ENCODE data around the gene IL12RB2.
A peak's percentile ranks its signal among the peaks of the same experiment; 100 is the strongest.

Gene IL12RB2

GRCh38 chr1:67313934-67314671 lies 6.4 kb downstream of the IL12RB2 start:
- no peaks in the 10 kb centered on the region for H3K9me3 ChIP-seq (ENCODE audit: insufficient read depth, low read depth, low read length)
- H3K36me3 ChIP-seq (ENCODE audit: insufficient read depth, low read length), result no peaks in the 10 kb centered on the region
- 0 out of 2 replicates have a peak, but pooled peaks cover 4% of the 10 kb centered on the region for H3K27me3 ChIP-seq (ENCODE audit: insufficient read depth, low read length)
- peaks cover 15% of the 10 kb centered on the region for H3K4me1 ChIP-seq (ENCODE audit: insufficient read depth, low read length)
- 91% methylated on average over 7 of the region's 8 CpGs for WGBS
- no peak overlapping the region for H3K9ac ChIP-seq (ENCODE audit: low read depth, low read length)
- no peak overlapping the region for H3K4me3 ChIP-seq (ENCODE audit: low read length)
- H3K27ac ChIP-seq (ENCODE audit: low read depth, low read length), result no peak overlapping the region

GRCh38 chr1:67314696-67315095 lies 7.0 kb downstream of the IL12RB2 start:
- 0% methylated on average over 2 of the region's 5 CpGs for WGBS
- no peaks in the 10 kb centered on the region for H3K36me3 ChIP-seq (ENCODE audit: insufficient read depth, low read length)
- H3K27ac ChIP-seq (ENCODE audit: low read depth, low read length), result no peak overlapping the region
- no peaks in the 10 kb centered on the region for H3K9me3 ChIP-seq (ENCODE audit: insufficient read depth, low read depth, low read length)
- no peak overlapping the region for H3K9ac ChIP-seq (ENCODE audit: low read depth, low read length)
- no peak overlapping the region for H3K4me3 ChIP-seq (ENCODE audit: low read length)
- no peaks in the 10 kb centered on the region for H3K27me3 ChIP-seq (ENCODE audit: insufficient read depth, low read length)
- H3K4me1 ChIP-seq (ENCODE audit: insufficient read depth, low read length), result peaks cover 15% of the 10 kb centered on the region

DNA sequence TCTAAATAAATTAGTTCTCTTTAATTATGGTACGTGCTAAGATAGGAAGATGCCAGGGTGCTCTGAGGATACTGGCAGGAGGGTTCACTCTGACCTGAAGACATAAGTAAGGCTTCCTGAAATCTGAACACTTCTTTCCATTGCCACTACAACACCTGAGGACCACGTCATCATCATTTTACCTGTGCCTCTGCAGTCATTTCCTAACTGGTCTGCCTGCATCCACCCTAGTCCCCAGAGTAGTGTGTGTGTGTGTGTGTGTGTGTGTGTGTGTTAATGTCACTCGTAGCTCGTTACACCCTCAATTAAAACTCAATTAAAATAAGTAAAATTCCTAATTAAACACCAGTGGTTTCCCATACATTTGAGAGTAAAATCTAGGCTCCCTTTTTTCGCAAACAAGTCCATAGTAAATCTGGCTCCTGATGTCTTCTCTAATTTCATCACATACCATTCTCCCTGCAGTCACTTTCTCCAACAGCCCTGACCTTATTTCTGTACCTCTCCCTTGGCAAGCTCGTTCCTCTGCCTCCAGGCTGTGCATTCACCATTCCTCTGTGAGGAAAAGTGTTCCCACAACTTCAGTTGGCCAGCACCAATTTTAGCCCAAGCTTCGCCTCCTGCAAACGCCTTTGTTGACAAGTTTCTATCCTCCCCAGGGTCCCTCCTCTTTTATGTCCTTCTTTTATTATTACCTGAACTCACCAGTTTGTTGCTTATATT lies 8.7 kb downstream of the IL12RB2 start:
- Histone ChIP-seq H3K27me3 (ENCODE audit: insufficient read depth, low read length) (no peaks in the 10 kb centered on the region), H3K4me3 (ENCODE audit: low read length) (no peak overlapping the region), H3K27ac (ENCODE audit: low read depth, low read length) (no peak overlapping the region), H3K9ac (ENCODE audit: low read depth, low read length) (no peak overlapping the region), H3K36me3 (ENCODE audit: insufficient read depth, low read length) (no peaks in the 10 kb centered on the region), H3K4me1 (ENCODE audit: insufficient read depth, low read length) (peaks cover 15% of the 10 kb centered on the region), H3K9me3 (ENCODE audit: insufficient read depth, low read depth, low read length) (no peaks in the 10 kb centered on the region)
- 86% methylated on average over 8 of the region's 8 CpGs for WGBS

GRCh38 chr1:67316918-67317317 lies 9.2 kb downstream of the IL12RB2 start:
- no peak overlapping the region for H3K4me3 ChIP-seq (ENCODE audit: low read length)
- H3K9ac ChIP-seq (ENCODE audit: low read depth, low read length), result no peak overlapping the region
- no peak overlapping the region for H3K27ac ChIP-seq (ENCODE audit: low read depth, low read length)
- H3K9me3 ChIP-seq (ENCODE audit: insufficient read depth, low read depth, low read length), result no peaks in the 10 kb centered on the region
- no peaks in the 10 kb centered on the region for H3K27me3 ChIP-seq (ENCODE audit: insufficient read depth, low read length)
- H3K4me1 ChIP-seq (ENCODE audit: insufficient read depth, low read length), result peaks cover 15% of the 10 kb centered on the region
- no peaks in the 10 kb centered on the region for H3K36me3 ChIP-seq (ENCODE audit: insufficient read depth, low read length)
- 89% methylated on average over 2 of the region's 2 CpGs for WGBS

DNA sequence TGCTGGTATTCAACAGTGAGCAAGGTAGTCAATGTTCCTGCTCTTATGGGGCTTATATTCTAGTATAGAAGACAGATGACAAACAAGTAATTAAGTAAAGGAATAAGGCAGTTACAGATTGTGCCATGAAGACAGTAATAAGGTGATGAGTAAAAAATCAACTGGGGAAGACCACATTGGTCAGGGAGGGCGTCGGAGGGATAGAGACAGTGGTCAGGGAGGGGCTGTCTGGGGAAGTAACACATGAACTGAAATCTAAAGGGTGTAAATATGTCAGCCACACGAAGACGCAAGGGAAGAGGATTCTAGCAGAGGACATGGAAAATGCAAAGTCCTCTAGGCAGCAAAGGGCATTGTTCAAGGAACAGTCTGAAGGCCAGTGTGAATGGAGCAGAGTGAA lies 10.1 kb downstream of the IL12RB2 start:
- H3K4me3 ChIP-seq (ENCODE audit: low read length), result no peak overlapping the region
- H3K27me3 ChIP-seq (ENCODE audit: insufficient read depth, low read length), result no peaks in the 10 kb centered on the region
- H3K9me3 ChIP-seq (ENCODE audit: insufficient read depth, low read depth, low read length), result no peaks in the 10 kb centered on the region
- H3K4me1 ChIP-seq (ENCODE audit: insufficient read depth, low read length), result peaks cover 15% of the 10 kb centered on the region
- H3K9ac ChIP-seq (ENCODE audit: low read depth, low read length), result no peak overlapping the region
- no peaks in the 10 kb centered on the region for H3K36me3 ChIP-seq (ENCODE audit: insufficient read depth, low read length)
- no peak overlapping the region for H3K27ac ChIP-seq (ENCODE audit: low read depth, low read length)
- WGBS, result 93% methylated on average over 4 of the region's 4 CpGs

DNA sequence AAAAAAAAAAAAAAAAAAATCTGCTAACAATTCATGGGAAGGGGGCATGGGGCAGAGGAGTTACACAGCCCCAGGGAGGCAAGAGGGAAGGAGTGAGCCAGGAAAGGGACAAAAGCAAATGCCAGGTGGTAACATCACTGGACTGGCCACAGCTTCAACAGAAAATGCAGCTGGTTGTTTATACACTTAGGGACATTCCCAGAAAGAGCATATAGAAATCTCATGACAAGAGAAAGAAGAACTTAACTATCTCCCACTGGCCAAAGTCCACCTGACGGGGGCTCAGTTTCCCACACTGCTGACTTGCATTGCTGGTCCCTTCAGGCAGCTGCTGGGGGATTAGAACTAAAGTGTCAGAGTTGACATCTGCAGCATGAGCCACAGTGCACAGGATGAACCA lies 14.8 kb downstream of the IL12RB2 start:
- H3K27ac ChIP-seq (ENCODE audit: low read depth, low read length), result no peak overlapping the region
- no peak overlapping the region for H3K9ac ChIP-seq (ENCODE audit: low read depth, low read length)
- peaks cover 3% of the 10 kb centered on the region; the same call in 1 of the 2 replicates for H3K4me1 ChIP-seq (ENCODE audit: insufficient read depth, low read length)
- H3K36me3 ChIP-seq (ENCODE audit: insufficient read depth, low read length), result no peaks in the 10 kb centered on the region
- H3K27me3 ChIP-seq (ENCODE audit: insufficient read depth, low read length), result no peaks in the 10 kb centered on the region
- no peak overlapping the region for H3K4me3 ChIP-seq (ENCODE audit: low read length)
- no peaks in the 10 kb centered on the region for H3K9me3 ChIP-seq (ENCODE audit: insufficient read depth, low read depth, low read length)
- 95% methylated on average over 1 of the region's 1 CpG for WGBS

GRCh38 chr1:67323087-67323486 lies 15.4 kb downstream of the IL12RB2 start:
- H3K9ac ChIP-seq (ENCODE audit: low read depth, low read length), result no peak overlapping the region
- no peaks in the 10 kb centered on the region for H3K36me3 ChIP-seq (ENCODE audit: insufficient read depth, low read length)
- H3K27ac ChIP-seq (ENCODE audit: low read depth, low read length), result no peak overlapping the region
- H3K9me3 ChIP-seq (ENCODE audit: insufficient read depth, low read depth, low read length), result no peaks in the 10 kb centered on the region
- H3K4me3 ChIP-seq (ENCODE audit: low read length), result no peak overlapping the region
- no peaks in the 10 kb centered on the region for H3K27me3 ChIP-seq (ENCODE audit: insufficient read depth, low read length)
- WGBS, result 88% methylated on average over 3 of the region's 3 CpGs
- peaks cover 3% of the 10 kb centered on the region; the same call in 1 of the 2 replicates for H3K4me1 ChIP-seq (ENCODE audit: insufficient read depth, low read length)

GRCh38 chr1:67324068-67324467 lies 16.4 kb downstream of the IL12RB2 start:
- no peaks in the 10 kb centered on the region for H3K9me3 ChIP-seq (ENCODE audit: insufficient read depth, low read depth, low read length)
- H3K27me3 ChIP-seq (ENCODE audit: insufficient read depth, low read length), result no peaks in the 10 kb centered on the region
- H3K4me1 ChIP-seq (ENCODE audit: insufficient read depth, low read length), result peaks cover 3% of the 10 kb centered on the region; the same call in 1 of the 2 replicates
- no peak overlapping the region for H3K4me3 ChIP-seq (ENCODE audit: low read length)
- no peak overlapping the region for H3K9ac ChIP-seq (ENCODE audit: low read depth, low read length)
- WGBS, result 96% methylated on average over 7 of the region's 8 CpGs
- no peaks in the 10 kb centered on the region for H3K36me3 ChIP-seq (ENCODE audit: insufficient read depth, low read length)
- H3K27ac ChIP-seq (ENCODE audit: low read depth, low read length), result no peak overlapping the region

DNA sequence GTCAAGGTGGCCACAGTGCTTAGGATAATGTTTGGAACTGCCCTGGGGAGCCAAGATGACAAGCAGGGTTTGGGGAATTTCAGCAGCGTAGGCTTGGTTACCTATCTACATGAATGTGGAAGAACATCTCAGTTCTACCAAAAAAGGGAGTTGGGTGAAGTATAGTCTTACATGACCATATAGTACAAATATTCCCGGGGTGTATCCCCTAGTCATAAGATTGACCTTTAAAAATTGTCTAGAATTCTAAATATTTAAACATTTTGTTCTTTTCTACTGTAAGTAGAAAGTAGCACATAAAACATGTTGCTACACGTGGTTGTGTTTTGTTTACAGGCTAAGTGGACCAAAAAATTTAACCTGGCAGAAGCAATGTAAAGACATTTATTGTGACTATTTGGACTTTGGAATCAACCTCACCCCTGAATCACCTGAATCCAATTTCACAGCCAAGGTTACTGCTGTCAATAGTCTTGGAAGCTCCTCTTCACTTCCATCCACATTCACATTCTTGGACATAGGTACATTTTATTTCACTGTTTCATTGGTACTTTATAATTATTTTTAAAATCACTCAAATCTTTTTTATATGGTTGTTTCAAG lies 20.3 kb downstream of the IL12RB2 start:
- Histone ChIP-seq H3K27ac (ENCODE audit: low read depth, low read length) (no peak overlapping the region), H3K9ac (ENCODE audit: low read depth, low read length) (no peak overlapping the region), H3K27me3 (ENCODE audit: insufficient read depth, low read length) (no peaks in the 10 kb centered on the region), H3K4me3 (ENCODE audit: low read length) (no peak overlapping the region), H3K9me3 (ENCODE audit: insufficient read depth, low read depth, low read length) (no peaks in the 10 kb centered on the region), H3K36me3 (ENCODE audit: insufficient read depth, low read length) (no peaks in the 10 kb centered on the region), H3K4me1 (ENCODE audit: insufficient read depth, low read length) (peaks cover 9% of the 10 kb centered on the region)
- WGBS, result 92% methylated on average over 2 of the region's 3 CpGs

GRCh38 chr1:67332653-67333529 lies 25.2 kb downstream of the IL12RB2 start:
- Histone ChIP-seq H3K27ac (ENCODE audit: low read depth, low read length) (peak overlapping the region; percentile 45; the same call in 1 of the 2 replicates), H3K36me3 (ENCODE audit: insufficient read depth, low read length) (no peaks in the 10 kb centered on the region), H3K4me1 (ENCODE audit: insufficient read depth, low read length) (peaks cover 19% of the 10 kb centered on the region), H3K9me3 (ENCODE audit: insufficient read depth, low read depth, low read length) (no peaks in the 10 kb centered on the region), H3K4me3 (ENCODE audit: low read length) (no peak overlapping the region), H3K9ac (ENCODE audit: low read depth, low read length) (no peak overlapping the region), H3K27me3 (ENCODE audit: insufficient read depth, low read length) (no peaks in the 10 kb centered on the region)
- 38% methylated on average over 3 of the region's 4 CpGs for whole genome bisulfite sequencing
